ENCODE measurements around the gene SPOCK1.

The SPOCK1 gene

GRCh38 chr5:137069358-137069757 is 429.8 kb downstream of the SPOCK1 start:
- no peak for DNase-seq (ENCODE audit: low spot score)

- DNase-seq (ENCODE audit: low spot score): no peak
These were observed 437.7 kb downstream of the SPOCK1 start for GRCh38 chr5:137061382-137061781.

DNA sequence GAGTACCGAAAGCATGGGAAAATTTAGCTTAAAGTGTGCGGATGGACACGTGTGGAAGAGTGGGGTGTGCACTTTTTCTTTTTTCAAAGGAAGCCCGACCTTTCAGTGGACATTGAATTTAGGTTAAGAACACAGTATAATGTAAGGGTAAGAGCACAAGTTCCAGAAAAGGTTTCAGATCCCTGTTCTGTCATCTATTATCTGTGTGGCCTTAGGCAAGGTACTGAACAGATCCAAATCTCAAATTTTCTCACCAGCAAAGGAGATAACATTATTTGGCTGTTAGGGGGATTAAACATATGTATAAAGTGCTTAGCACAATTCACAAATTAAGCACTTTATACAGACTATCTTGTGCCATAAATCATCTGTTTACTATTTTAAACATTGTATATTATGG is 441.0 kb downstream of the SPOCK1 start:
- no peak for DNase-seq (ENCODE audit: low spot score)

DNA sequence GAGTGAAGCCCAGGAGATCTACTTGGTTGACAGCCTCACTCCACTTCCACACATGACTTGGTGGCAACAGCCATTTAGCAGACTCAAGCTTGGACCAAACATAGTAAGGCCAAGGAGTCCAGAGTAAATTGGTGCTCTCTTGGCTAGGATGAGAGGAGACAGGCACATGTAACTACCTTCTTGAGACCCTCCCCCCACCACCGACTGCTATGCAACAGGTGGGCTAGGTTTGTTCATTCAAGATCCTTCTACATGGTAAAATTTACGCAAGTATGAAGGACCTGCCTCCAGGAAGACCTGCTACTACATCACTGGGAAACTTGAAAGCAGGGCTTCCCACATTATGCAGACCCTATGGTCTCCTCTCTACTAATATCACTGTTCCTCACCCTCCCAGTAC is 442.4 kb downstream of the SPOCK1 start:
- no peak for DNase-seq (ENCODE audit: low spot score)

- DNase-seq (ENCODE audit: low spot score): no peak
These were observed 443.8 kb downstream of the SPOCK1 start for GRCh38 chr5:137055271-137055872.

DNA sequence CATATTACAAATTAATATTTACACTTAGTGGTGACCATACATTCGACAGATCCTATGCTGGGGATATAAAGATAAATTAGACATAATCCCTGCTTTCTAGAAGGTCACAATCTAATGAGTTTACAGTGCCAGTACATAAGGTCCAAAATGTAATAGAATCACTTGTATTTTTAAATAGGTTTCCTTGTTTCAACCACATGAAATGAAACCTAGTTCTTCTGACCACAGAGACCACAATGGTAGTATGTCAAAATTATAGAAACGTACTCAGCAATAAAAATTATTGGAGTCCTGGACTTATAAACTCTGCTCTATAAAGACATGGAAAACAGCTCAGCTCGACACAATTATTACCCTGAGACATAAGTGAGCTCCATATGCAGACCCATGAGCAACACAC is 444.3 kb downstream of the SPOCK1 start:
- no peak for DNase-seq (ENCODE audit: low spot score)

DNA sequence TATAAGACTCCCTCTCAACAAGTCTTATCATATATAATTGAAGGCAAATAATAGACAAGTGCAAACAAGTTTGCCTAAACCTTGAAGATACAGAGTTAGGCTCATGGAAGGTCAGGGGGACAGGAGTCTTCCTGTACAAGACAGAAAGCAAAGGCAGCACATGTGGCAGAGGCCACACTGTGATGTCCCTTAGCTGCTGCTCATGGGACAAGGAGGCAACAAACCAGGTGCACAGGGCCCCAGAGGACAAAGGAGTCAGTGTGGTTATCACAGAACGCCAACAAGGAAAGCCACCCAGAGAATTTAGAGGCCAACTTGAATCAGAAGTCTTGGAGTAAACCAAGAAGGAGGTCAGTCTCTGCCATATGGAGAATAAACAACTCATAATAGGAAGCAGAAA is 444.8 kb downstream of the SPOCK1 start:
- DNase-seq (ENCODE audit: low spot score): no peak

GRCh38 chr5:137051161-137051560 is 448.0 kb downstream of the SPOCK1 start:
- peak; percentile 11 for DNase-seq (ENCODE audit: low spot score)

- DNase-seq (ENCODE audit: low spot score): no peak
These were observed 458.3 kb downstream of the SPOCK1 start for GRCh38 chr5:137040641-137041340.

DNA sequence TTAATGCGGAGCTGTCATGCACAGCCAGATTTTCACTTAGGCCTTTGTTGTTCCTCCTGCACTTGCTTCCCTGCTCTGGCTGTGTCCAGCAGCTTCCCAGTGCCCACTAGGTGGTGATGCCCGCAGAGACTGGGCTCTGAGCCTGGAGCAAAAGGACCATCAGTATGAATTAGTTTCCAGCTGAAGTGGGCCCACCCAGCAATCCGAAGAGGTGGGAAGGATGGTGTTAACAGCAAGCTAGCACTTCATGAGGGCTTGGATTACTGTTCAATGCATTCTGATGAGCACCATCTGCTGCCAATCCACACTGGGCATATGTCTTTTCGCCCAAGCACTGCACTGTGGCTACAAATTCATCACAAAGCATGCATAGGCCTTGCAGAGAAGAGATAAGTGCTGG is 459.1 kb downstream of the SPOCK1 start:
- no peak for DNase-seq (ENCODE audit: low spot score)

GRCh38 chr5:137037848-137038247 is 461.3 kb downstream of the SPOCK1 start:
- DNase-seq (ENCODE audit: low spot score): no peak

DNA sequence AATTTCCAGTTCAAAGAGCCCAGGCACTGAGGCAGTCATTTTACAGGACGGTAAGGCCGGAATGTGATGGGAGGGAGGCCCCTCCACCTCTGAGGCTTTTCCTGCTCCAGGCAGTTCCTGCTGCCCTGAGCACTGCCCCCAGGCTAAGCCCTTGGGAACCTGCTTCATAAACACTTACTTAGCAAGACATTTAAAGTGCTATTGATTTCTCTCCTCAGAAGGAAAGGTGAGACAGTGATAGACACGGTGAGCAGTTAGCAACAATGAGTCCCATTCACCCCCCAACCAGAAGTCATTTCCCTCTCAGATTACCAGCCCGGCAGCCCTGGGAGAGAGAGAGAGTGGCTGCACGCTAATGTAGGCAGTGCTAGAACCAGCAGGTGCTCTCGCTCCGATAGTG is 462.5 kb downstream of the SPOCK1 start:
- DNase-seq (ENCODE audit: low spot score): no peak

DNA sequence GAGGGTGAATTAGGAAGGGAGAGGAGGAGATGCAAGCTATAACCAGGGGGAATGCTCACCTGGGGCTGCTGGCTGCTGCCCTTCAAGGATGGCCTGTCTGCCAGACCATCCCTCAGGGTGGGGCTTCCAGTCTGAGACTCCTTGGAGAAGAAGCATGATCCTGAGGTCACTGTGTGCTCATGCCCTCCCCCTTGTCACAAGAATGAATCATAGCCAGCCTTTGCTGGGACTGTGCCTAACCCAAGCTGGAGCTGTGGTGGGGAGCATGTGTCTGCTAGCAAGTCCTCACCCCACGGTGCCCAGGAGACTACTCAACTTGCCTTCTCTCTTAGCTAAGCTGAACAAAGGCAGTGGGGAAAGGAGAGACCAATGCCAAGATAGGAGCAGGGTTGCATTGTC is 463.6 kb downstream of the SPOCK1 start:
- no peak for DNase-seq (ENCODE audit: low spot score)

- no peak for DNase-seq (ENCODE audit: low spot score)
These were observed 464.2 kb downstream of the SPOCK1 start for GRCh38 chr5:137034764-137035479.

DNA sequence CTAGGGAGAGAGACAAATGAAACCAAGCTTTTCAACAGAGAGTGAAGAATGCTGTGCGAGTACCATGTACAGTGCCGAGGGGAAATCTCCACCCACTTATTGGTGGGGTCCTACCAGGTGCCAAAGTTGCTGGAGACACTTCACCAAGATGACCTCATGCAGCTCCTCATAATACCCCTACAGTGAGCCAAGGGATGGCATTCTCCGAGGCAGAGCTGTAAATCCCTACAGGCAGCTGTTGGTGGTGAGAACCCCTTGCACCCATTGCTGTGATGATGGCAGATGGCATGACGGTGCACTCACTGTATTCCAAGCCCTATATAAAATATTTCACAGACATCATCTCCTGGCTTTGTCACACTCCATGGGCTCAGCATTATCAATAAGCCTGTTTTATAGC is 464.9 kb downstream of the SPOCK1 start:
- no peak for DNase-seq (ENCODE audit: low spot score)

- DNase-seq (ENCODE audit: low spot score): no peak
These were observed 466.2 kb downstream of the SPOCK1 start for GRCh38 chr5:137032929-137033328.

- no peak for DNase-seq (ENCODE audit: low spot score)
These were observed 471.4 kb downstream of the SPOCK1 start for GRCh38 chr5:137027758-137028157.

DNA sequence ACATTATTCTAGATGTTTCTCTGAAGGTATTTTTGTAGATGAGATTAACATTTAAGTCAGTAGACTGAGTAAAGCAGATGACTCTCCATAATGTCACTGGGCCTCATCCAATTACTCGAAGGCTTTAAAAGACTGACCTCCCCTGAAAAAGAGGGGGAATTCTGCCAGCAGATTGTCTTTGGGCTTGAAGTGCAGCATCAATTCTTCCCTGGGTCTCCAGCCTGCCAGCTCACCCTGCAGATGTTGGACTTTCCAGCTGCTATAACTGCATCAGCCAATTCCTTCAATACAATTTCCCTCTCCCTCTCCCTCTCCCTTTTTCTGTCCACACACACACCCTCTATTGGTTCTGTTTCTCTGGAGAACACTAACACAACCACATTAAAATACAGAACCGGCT is 472.8 kb downstream of the SPOCK1 start:
- no peak for DNase-seq (ENCODE audit: low spot score)

- no peak for DNase-seq (ENCODE audit: low spot score)
These were observed 475.1 kb downstream of the SPOCK1 start for GRCh38 chr5:137024044-137024443.

DNA sequence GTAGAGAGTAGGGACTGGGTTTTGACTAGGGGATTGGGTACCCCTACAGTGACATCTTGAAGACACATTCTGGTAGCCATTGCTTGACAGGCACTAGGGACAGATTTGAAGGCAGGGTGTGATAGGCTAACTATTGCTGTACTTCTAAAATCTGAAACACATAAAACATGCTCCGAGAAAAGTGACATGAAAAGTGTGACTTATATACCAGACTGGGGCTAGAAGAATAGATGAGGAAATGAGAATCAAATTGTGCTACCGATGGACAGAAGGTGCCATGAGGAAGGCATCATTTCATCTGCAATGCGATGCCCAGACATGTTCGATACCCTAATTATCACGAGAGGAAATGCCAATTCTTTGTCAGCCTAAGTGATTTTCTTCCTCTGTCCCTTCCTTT is 475.8 kb downstream of the SPOCK1 start:
- no peak for DNase-seq (ENCODE audit: low spot score)

GRCh38 chr5:137022725-137023124 is 476.4 kb downstream of the SPOCK1 start:
- DNase-seq (ENCODE audit: low spot score): no peak

DNA sequence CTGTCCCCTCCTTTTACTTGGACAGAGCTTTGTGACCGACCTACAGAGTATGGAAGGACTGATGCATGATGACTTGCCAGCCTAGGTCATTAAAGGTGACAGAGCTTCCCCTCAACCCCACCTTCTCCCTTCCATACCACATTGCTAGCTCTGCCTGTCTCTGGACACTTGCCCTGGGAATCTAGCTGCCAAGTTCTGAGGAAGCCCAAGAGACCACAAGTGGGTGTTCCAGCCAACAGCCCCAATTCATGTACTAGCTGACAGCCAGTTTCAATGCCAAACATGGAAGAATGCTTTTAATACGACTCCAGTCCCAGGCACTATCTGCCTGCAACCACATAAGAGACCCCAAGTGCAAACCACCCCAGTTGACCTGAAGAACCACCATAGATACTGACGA is 477.1 kb downstream of the SPOCK1 start:
- no peak for DNase-seq (ENCODE audit: low spot score)

GRCh38 chr5:137019229-137019628 is 479.9 kb downstream of the SPOCK1 start:
- no peak for DNase-seq (ENCODE audit: low spot score)
